Coronary artery (tissue), 2 donors: ENCODE data around the gene ACAD10.

Experiments
- DNase-seq: peaks from one replicate; pipeline ENCODE4 v3.0.0-alpha.2; 2017; ENCODE audit warnings: low spot score
- H3K27ac ChIP-seq, 2 donors: fragments of 200-600 bp; sonication (generic); one replicate each; pipeline ENCODE4 v1.5.1; 2016 to 2019
- H3K4me3 ChIP-seq: fragments of 200-600 bp; sonication (generic); 2 replicates; pipeline ENCODE4 v1.5.1; 2016; ENCODE audit warnings: mild to moderate bottlenecking, moderate library complexity
- CTCF ChIP-seq: fragments of 200-600 bp; sonication (generic); IDR thresholded peaks from one replicate; pipeline ENCODE4 v1.5.1; 2019; ENCODE audit warnings: antibody characterized with exemption

ACAD10 gene

DNA sequence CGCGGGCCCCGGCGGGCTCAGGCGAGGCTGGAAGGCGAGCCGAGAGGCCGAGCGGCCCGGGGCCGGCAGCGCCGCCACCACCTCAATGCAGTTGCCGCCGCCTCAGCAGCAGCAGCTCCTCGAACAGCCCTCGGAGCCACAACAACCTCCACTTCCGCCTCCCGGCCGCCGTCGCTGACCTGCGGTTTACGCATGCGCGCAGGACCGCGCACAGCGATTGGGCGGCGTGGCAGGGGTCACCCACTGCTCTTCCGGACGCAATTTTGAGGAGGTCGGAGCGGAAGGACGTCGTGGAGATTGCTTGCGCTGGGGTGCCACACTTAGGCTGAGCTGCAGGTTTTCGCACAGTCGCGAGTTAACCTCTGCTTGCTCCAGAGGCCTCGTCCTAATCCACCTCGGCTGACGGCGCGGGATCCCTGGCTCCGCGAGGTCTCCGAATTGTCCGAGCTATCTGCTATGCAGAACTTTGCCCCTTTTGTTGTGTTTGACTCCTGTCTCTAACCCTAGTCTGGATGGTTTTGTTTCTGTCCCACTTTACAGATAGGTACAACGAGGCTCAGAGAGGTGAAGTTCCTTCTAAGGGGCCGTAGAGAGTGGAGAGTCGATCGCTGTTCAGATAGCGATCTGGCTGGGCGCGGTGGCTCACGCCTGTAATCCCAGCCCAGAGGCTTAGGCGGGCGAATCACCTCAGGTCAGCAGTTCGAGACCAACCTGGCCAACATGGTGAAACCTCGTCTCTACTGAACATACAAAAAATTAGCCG, at the start of gene ACAD10, which contains the start of gene BRAP:
Gene ACAD10, plus strand, starts transcription at position 243 of the 763 bp plus-strand sequence. CDS start 6,657 bp downstream, outside the sequence.
Gene BRAP, minus strand, starts transcription at position 146 of the 763 bp plus-strand sequence. CDS start 164 bp downstream, outside the sequence.
- Histone ChIP-seq H3K4me3 (peak within 1 kb of the TSS; percentile 92), H3K27ac (peak within 1 kb of the TSS; percentile 84 to 86)
- DNase-seq = peak; percentile 93
- TF ChIP-seq CTCF = no peak

GRCh38 chr12:111636209-111636945, 49.5 kb upstream of the ACAD10 start:
- H3K27ac ChIP-seq = peak overlapping the region; percentile 58 to 76
- DNase-seq = peak; percentile 77
- no peak for TF ChIP-seq CTCF
- H3K4me3 ChIP-seq = peak overlapping the region; percentile 60

- no peak for TF ChIP-seq CTCF
- H3K4me3 ChIP-seq = no peak overlapping the region
- no peak for DNase-seq
- no peak overlapping the region for H3K27ac ChIP-seq
Observed at GRCh38 chr12:111638556-111638955, 47.3 kb upstream of the ACAD10 start.

DNA sequence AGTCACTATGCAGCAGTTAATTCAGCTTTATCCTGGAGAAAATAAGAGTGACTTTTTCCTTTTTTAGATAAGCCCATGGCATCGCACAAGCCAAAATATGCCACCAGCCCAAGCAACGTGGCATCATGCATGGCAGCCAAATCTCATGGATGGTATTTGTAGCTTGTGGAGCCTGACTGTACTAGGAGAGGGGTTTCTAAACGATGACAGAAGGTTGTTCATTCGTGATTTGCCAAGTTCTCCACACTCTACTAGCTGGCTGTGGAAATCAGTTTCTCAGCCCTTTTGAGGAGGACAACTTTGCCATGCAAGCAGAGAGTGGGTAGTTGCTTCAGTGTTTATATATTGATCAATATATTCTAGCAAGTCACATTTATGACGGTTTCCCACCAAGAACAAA, 45.3 kb upstream of the ACAD10 start:
- no peak for TF ChIP-seq CTCF
- no peak for DNase-seq

DNA sequence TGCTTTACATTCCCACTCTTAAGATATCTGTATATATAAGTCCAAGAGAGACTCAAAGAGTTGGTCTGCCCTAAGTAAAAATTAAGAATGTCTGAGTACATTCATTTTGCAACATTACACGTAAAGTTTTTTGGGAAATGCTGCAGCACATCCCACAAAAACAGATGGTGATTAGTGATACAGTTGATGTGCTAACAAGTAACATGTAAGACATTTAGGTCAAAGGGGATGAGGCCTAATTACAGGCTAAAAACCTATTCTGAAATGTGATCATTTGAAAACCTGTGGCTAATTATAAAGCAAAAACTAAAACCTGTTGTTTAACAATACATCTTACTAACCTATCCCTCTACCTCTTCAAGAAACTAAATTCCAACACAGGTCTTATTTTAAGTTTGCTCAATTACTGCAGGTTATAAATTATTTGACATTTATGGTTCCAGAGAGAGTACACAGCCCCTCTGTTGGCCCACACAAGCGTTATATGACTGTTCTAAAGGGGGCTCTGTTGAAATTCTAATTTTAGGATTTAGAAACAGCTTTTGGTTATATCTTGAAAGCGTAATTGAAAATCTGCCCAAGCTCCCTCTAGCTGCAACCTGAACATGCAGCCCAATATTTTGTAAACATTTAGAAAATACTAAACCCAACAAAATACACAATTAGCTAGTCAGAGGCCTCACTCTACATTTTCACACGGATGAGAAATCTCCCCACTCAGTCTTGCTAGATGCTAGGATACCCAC, 43.0 kb upstream of the ACAD10 start:
- no peak for DNase-seq
- Histone ChIP-seq H3K27ac (peak overlapping the region; percentile 46 to 86), H3K4me3 (peak overlapping the region; percentile 34)
- TF ChIP-seq CTCF = no peak

More for the DNA sequence above, 45.3 kb upstream of the ACAD10 start:
- Histone ChIP-seq H3K4me3 (no peak overlapping the region), H3K27ac (no peak overlapping the region)

- H3K4me3 ChIP-seq = peak overlapping the region; percentile 34
- H3K27ac ChIP-seq = peak overlapping the region; percentile 46 to 86
- no peak for DNase-seq
- no peak for TF ChIP-seq CTCF
Observed at GRCh38 chr12:111643427-111643826, 42.4 kb upstream of the ACAD10 start.
